HL-60 (cell line): ENCODE results near the gene GLIS1.

Experiments used
- CTCF ChIP-seq: IDR thresholded peaks from one replicate; pipeline ENCODE4 v1.5.1; 2011; ENCODE audit warnings: low read length, control low read depth, inconsistent platforms; ENCODE audit not compliant: insufficient read depth
- GABPA ChIP-seq: IDR thresholded peaks from 2 replicates; pipeline ENCODE4 v1.6.1; 2012; ENCODE audit warnings: low read depth
- POLR2AphosphoS5 ChIP-seq: IDR thresholded peaks from 2 replicates; pipeline ENCODE4 v1.6.1; 2012; ENCODE audit warnings: low read depth
- SPI1 ChIP-seq: IDR thresholded peaks from 2 replicates; pipeline ENCODE4 v1.6.1; 2012; ENCODE audit warnings: low read depth, mild to moderate bottlenecking, borderline replicate concordance

GRCh38 chr1:53766831-53767405 lies 28.0 kb upstream of the GLIS1 start:
- TF ChIP-seq CTCF (no peak), SPI1 (no peak), POLR2AphosphoS5 (no peak), GABPA (no peak)
